ENCODE data around the gene MPV17L.
"Not testable (repeated sequence)": the region's sequence is repeated elsewhere in the genome, so short reads cannot be mapped to it uniquely, and the experiment has no call there.

The MPV17L gene

GRCh38 chr16:15404792-15405191 is 9.2 kb downstream of the MPV17L start:
- no peak overlapping the region for H3K27ac ChIP-seq
- no peaks in the 10 kb centered on the region for H3K27me3 ChIP-seq (replicated peaks)
- H3K4me3 ChIP-seq (ENCODE audit: low read depth, low read length): no peak overlapping the region
- TF ChIP-seq CTCF (IDR thresholded peaks at IDR 0.05; ENCODE audit: low read depth, low read length, missing control alignments): no peak
- H3K36me3 ChIP-seq (replicated peaks): no peaks in the 10 kb centered on the region
- no peak for DNase-seq
- in situ Hi-C loops (cut with HindIII; ENCODE audit: low pct_ligation_motif_present, low sequenced_read_pairs): no loop called here

- H3K27ac ChIP-seq; in situ Hi-C loops (cut with HindIII; ENCODE audit: low pct_ligation_motif_present, low sequenced_read_pairs); DNase-seq: not testable (repeated sequence)
These were observed 12.2 kb downstream of the MPV17L start for GRCh38 chr16:15407756-15408155.

GRCh38 chr16:15409476-15409875 is 13.9 kb downstream of the MPV17L start:
- DNase-seq; in situ Hi-C loops (cut with HindIII; ENCODE audit: low pct_ligation_motif_present, low sequenced_read_pairs): not testable (repeated sequence)

More at GRCh38 chr16:15407756-15408155, 12.2 kb downstream of the MPV17L start:
- H3K36me3 ChIP-seq (replicated peaks); H3K4me3 ChIP-seq (ENCODE audit: low read depth, low read length); H3K27me3 ChIP-seq (replicated peaks): not testable (repeated sequence)

GRCh38 chr16:15415511-15415985 is 20.0 kb downstream of the MPV17L start:
- TF ChIP-seq CTCF (IDR thresholded peaks at IDR 0.05; ENCODE audit: low read depth, low read length, missing control alignments): no peak
- no peak overlapping the region for H3K27ac ChIP-seq
- in situ Hi-C loops (cut with HindIII; ENCODE audit: low pct_ligation_motif_present, low sequenced_read_pairs): no loop called here
- no peaks in the 10 kb centered on the region for H3K27me3 ChIP-seq (replicated peaks)
- H3K36me3 ChIP-seq (replicated peaks): no peaks in the 10 kb centered on the region
- peak; percentile 37 for DNase-seq
- no peak overlapping the region for H3K4me3 ChIP-seq (ENCODE audit: low read depth, low read length)

More at GRCh38 chr16:15409476-15409875, 13.9 kb downstream of the MPV17L start:
- not testable (repeated sequence) for H3K27me3 ChIP-seq (replicated peaks); H3K4me3 ChIP-seq (ENCODE audit: low read depth, low read length); H3K36me3 ChIP-seq (replicated peaks); H3K27ac ChIP-seq

GRCh38 chr16:15417197-15417596 is 21.6 kb downstream of the MPV17L start:
- no peak for TF ChIP-seq CTCF (IDR thresholded peaks at IDR 0.05; ENCODE audit: low read depth, low read length, missing control alignments)
- Histone ChIP-seq H3K27ac (no peak overlapping the region), H3K36me3 (replicated peaks) (no peaks in the 10 kb centered on the region), H3K27me3 (replicated peaks) (no peaks in the 10 kb centered on the region), H3K4me3 (ENCODE audit: low read depth, low read length) (no peak overlapping the region)
- in situ Hi-C loops (cut with HindIII; ENCODE audit: low pct_ligation_motif_present, low sequenced_read_pairs): no loop called here
- no peak for DNase-seq

- Histone ChIP-seq H3K27me3 (replicated peaks) (no peaks in the 10 kb centered on the region), H3K27ac (no peak overlapping the region), H3K36me3 (replicated peaks) (no peaks in the 10 kb centered on the region), H3K4me3 (ENCODE audit: low read depth, low read length) (no peak overlapping the region)
- in situ Hi-C loops (cut with HindIII; ENCODE audit: low pct_ligation_motif_present, low sequenced_read_pairs): no loop called here
- no peak for DNase-seq
- no peak for TF ChIP-seq CTCF (IDR thresholded peaks at IDR 0.05; ENCODE audit: low read depth, low read length, missing control alignments)
These were observed 22.7 kb downstream of the MPV17L start for GRCh38 chr16:15418206-15418605.

- in situ Hi-C loops (cut with HindIII; ENCODE audit: low pct_ligation_motif_present, low sequenced_read_pairs); DNase-seq; H3K27me3 ChIP-seq (replicated peaks): not testable (repeated sequence)
These were observed 26.1 kb downstream of the MPV17L start for GRCh38 chr16:15421696-15422095.

More at GRCh38 chr16:15421696-15422095, 26.1 kb downstream of the MPV17L start:
- not testable (repeated sequence) for H3K36me3 ChIP-seq (replicated peaks); H3K27ac ChIP-seq; H3K4me3 ChIP-seq (ENCODE audit: low read depth, low read length)
